GM23338 (cell line): Measurements from ENCODE around the gene FBLIM1. TPM values are rescaled to one million over a fixed set of nuclear protein-coding genes. Genes with fewer than 3 reads are reported as not detected.

ENCODE experiments used
- ATAC-seq: fragments of 200-7000 bp; cut with Tn5 transposase; 3 replicates; pipeline ENCODE4 v1.9.1; 2020
- DNase-seq: peaks from one replicate; pipeline ENCODE4 v3.0.0-alpha.2; 2015; ENCODE audit warnings: low spot score
- H2AFZ ChIP-seq: fragments of 200-600 bp; sonication (generic); 2 replicates; pipeline ENCODE4 v1.8.0; 2016; ENCODE audit warnings: antibody characterized with exemption, mild to moderate bottlenecking, moderate library complexity
- H3F3A ChIP-seq: fragments of 200-600 bp; sonication (generic); replicated peaks from 2 replicates; pipeline ENCODE4 v1.8.0; 2017; ENCODE audit warnings: antibody characterized with exemption, mixed run types, low read depth
- H3K27ac ChIP-seq: fragments of 200-600 bp; sonication (generic); 2 replicates; pipeline ENCODE4 v1.6.1; 2016; ENCODE audit warnings: low read depth
- H3K27me3 ChIP-seq: fragments of 200-600 bp; sonication (generic); 2 replicates; pipeline ENCODE4 v1.8.0; 2016; ENCODE audit warnings: mild to moderate bottlenecking, mixed run types, moderate library complexity; ENCODE audit not compliant: insufficient read depth
- H3K36me3 ChIP-seq: fragments of 200-600 bp; sonication (generic); 2 replicates; pipeline ENCODE4 v1.8.0; 2016; ENCODE audit warnings: mild to moderate bottlenecking; ENCODE audit not compliant: insufficient read depth
- H3K4me1 ChIP-seq: fragments of 200-600 bp; sonication (generic); 2 replicates; pipeline ENCODE4 v1.8.0; 2016; ENCODE audit warnings: mild to moderate bottlenecking, moderate library complexity; ENCODE audit not compliant: insufficient read depth
- H3K4me2 ChIP-seq: fragments of 200-600 bp; sonication (generic); 2 replicates; pipeline ENCODE4 v1.7.1; 2017; ENCODE audit warnings: mixed run types
- H3K4me3 ChIP-seq: fragments of 200-600 bp; sonication (generic); 2 replicates; pipeline ENCODE4 v1.6.1; 2016; ENCODE audit warnings: mixed run types
- H3K79me2 ChIP-seq: fragments of 200-600 bp; sonication (generic); replicated peaks from 2 replicates; pipeline ENCODE4 v1.8.0; 2017; ENCODE audit warnings: mild to moderate bottlenecking; ENCODE audit not compliant: insufficient read depth
- H3K9me2 ChIP-seq: fragments of 200-600 bp; sonication (generic); 2 replicates; pipeline ENCODE4 v1.8.0; 2017; ENCODE audit not compliant: insufficient read depth
- H4K20me1 ChIP-seq: fragments of 200-600 bp; sonication (generic); replicated peaks from 2 replicates; pipeline ENCODE4 v1.8.0; 2017; ENCODE audit warnings: mild to moderate bottlenecking; ENCODE audit not compliant: insufficient read depth
- H3K27ac Mint-ChIP-seq: 2 replicates; pipeline ENCODE4 v1.8.0; 2020; ENCODE audit warnings: inconsistent platforms, mild to moderate bottlenecking, moderate library complexity, mixed read lengths
- H3K27me3 Mint-ChIP-seq: 3 replicates; pipeline ENCODE4 v1.8.0; 2022; ENCODE audit warnings: low read depth, mild to moderate bottlenecking, moderate library complexity, mixed read lengths, inconsistent platforms; ENCODE audit not compliant: insufficient read depth, poor library complexity
- H3K36me3 Mint-ChIP-seq: 3 replicates; pipeline ENCODE4 v1.8.0; 2021; ENCODE audit warnings: low read depth, mild to moderate bottlenecking, inconsistent platforms, moderate library complexity, mixed read lengths
- H3K4me1 Mint-ChIP-seq: 3 replicates; pipeline ENCODE4 v1.8.0; 2020; ENCODE audit warnings: mild to moderate bottlenecking, inconsistent platforms, mixed read lengths
- H3K4me3 Mint-ChIP-seq: 3 replicates; pipeline ENCODE4 v1.8.0; 2021; ENCODE audit warnings: moderate library complexity, mild to moderate bottlenecking, inconsistent platforms, mixed read lengths
- H3K9me3 Mint-ChIP-seq: 3 replicates; pipeline ENCODE4 v1.8.0; 2020; ENCODE audit warnings: moderate library complexity, mild to moderate bottlenecking, inconsistent platforms, mixed read lengths
- CREB1 ChIP-seq: fragments of 250-450 bp; sonication (Bioruptor Pico); IDR thresholded peaks from 2 replicates; pipeline ENCODE4 v1.5.0; 2020; ENCODE audit warnings: low read depth, mild to moderate bottlenecking, moderate library complexity
- CTCF ChIP-seq, 2 experiments: fragments of 200-600 bp in 1 of 2; sonication (generic) in 1 of 2; conservative IDR thresholded peaks; 2 replicates each; pipeline versions ENCODE4 v1.5.1 to v1.6.1; 2016 to 2017; ENCODE audit warnings: antibody characterized with exemption in 2 of 2, low read depth in 2 of 2, mild to moderate bottlenecking in 2 of 2, moderate library complexity in 1 of 2
- EZH2 ChIP-seq: fragments of 200-600 bp; sonication (generic); IDR thresholded peaks from one replicate; pipeline ENCODE4 v1.8.0; 2017; ENCODE audit warnings: antibody characterized with exemption, mild to moderate bottlenecking, low read depth; ENCODE audit not compliant: unreplicated experiment
- JUNB ChIP-seq: IDR thresholded peaks from one replicate; pipeline ENCODE4 v1.6.1; 2016; ENCODE audit warnings: antibody characterized with exemption; ENCODE audit not compliant: unreplicated experiment
- NANOG ChIP-seq: IDR thresholded peaks from 2 replicates; pipeline ENCODE4 v1.6.1; 2016; ENCODE audit warnings: antibody characterized with exemption, borderline replicate concordance
- POLR2AphosphoS5 ChIP-seq: IDR thresholded peaks from 2 replicates; pipeline ENCODE4 v1.6.1; 2016; ENCODE audit warnings: antibody characterized with exemption, low read depth
- REST ChIP-seq: IDR thresholded peaks from one replicate; pipeline ENCODE4 v1.6.1; 2018; ENCODE audit warnings: antibody characterized with exemption; ENCODE audit not compliant: unreplicated experiment
- ZNF114 ChIP-seq: fragments of 250-450 bp; sonication (Bioruptor Pico); IDR thresholded peaks from 2 replicates; pipeline ENCODE4 v1.5.0; 2020; ENCODE audit warnings: mild to moderate bottlenecking, moderate library complexity
- ZNF331 ChIP-seq: fragments of 250-450 bp; sonication (Bioruptor Pico); IDR thresholded peaks from 2 replicates; pipeline ENCODE4 v1.5.0; 2020; ENCODE audit warnings: low read depth, mild to moderate bottlenecking, moderate library complexity
- ZNF462 ChIP-seq: fragments of 250-450 bp; sonication (Bioruptor Pico); IDR thresholded peaks from 2 replicates; pipeline ENCODE4 v1.5.0; 2020; ENCODE audit warnings: mild to moderate bottlenecking, moderate library complexity
- polyA plus RNA-seq: library from polyadenylated mRNA; unstranded; fragments of >200 nt; fragmentation: Nextera tagmentation; extraction: Ambion mirVana; gene quantifications from 2 replicates; pipeline ENCODE4 v1.2.1, GENCODE V29; 2016
- total RNA-seq: library from RNA; depleted of rRNA; stranded (reverse); fragments of >200 nt; shearing (Covaris generic); gene quantifications from 2 replicates; pipeline ENCODE4 v1.2.3, GENCODE V29; 2014

Gene FBLIM1
- total and polyA plus RNA-seq, 2 experiments from 2014 or later: 41.7 to 81.7 TPM

GRCh38 chr1:15714406-15715136 lies 44.0 kb upstream of the FBLIM1 start:
- no peak overlapping the region for H3K4me3 Mint-ChIP-seq
- no peaks in the 10 kb centered on the region for H3K4me1 Mint-ChIP-seq
- peaks cover 4% of the 10 kb centered on the region for H3K27me3 Mint-ChIP-seq
- Histone ChIP-seq H3K36me3 (no peaks in the 10 kb centered on the region), H3K27me3 (no peaks in the 10 kb centered on the region), H2AFZ (no peak overlapping the region), H4K20me1 (peaks cover 13% of the 10 kb centered on the region), H3K4me1 (no peaks in the 10 kb centered on the region), H3K27ac (no peak overlapping the region), H3K4me2 (no peak overlapping the region), H3F3A (0 out of 2 replicates have a peak, but pooled peaks cover 4% of the 10 kb centered on the region), H3K9me2 (no peaks in the 10 kb centered on the region), H3K4me3 (no peak overlapping the region), H3K79me2 (peaks cover 7% of the 10 kb centered on the region; the same call in 1 of the 2 replicates)
- ATAC-seq: no peak
- TF ChIP-seq ZNF114 (CRISPR knock-in tag) (no peak), NANOG (no peak), CTCF (conservative IDR thresholded peaks at IDR 0.05; ENCODE audit: low read depth in 2 of 2) (no peak), EZH2 (no peak), CREB1 (CRISPR knock-in tag) (no peak), JUNB (no peak), ZNF462 (CRISPR knock-in tag) (no peak), POLR2AphosphoS5 (no peak), ZNF331 (CRISPR knock-in tag) (no peak), REST (no peak)
- H3K27ac Mint-ChIP-seq: peak overlapping the region; percentile 78; the same call in 1 of the 2 replicates
- peaks cover 26% of the 10 kb centered on the region for H3K36me3 Mint-ChIP-seq
- H3K9me3 Mint-ChIP-seq: no peaks in the 10 kb centered on the region
- no peak for DNase-seq
